Progenitor cell of endocrine pancreas (in vitro differentiated cells): ENCODE results near the gene WIPF2. TPM values are rescaled to one million over a fixed set of nuclear protein-coding genes. Genes with fewer than 3 reads are reported as not detected.
A peak's percentile ranks its signal among the peaks of the same experiment; 100 is the strongest.

Source experiments
- DNase-seq: peaks from one replicate; pipeline ENCODE4 v3.0.0; 2021; ENCODE audit warnings: low spot score; ENCODE audit not compliant: unreplicated experiment
- H3K27ac Mint-ChIP-seq: 2 replicates; pipeline ENCODE4 v1.8.0; 2021; ENCODE audit warnings: mild to moderate bottlenecking, moderate library complexity, mixed read lengths
- H3K27me3 Mint-ChIP-seq: 2 replicates; pipeline ENCODE4 v1.8.0; 2021; ENCODE audit warnings: mixed read lengths
- H3K36me3 Mint-ChIP-seq: 2 replicates; pipeline ENCODE4 v1.8.0; 2022; ENCODE audit warnings: mixed read lengths; ENCODE audit not compliant: insufficient read depth
- H3K4me1 Mint-ChIP-seq: 2 replicates; pipeline ENCODE4 v1.8.0; 2021; ENCODE audit warnings: low read depth, mixed read lengths
- H3K4me3 Mint-ChIP-seq: 2 replicates; pipeline ENCODE4 v1.8.0; 2021; ENCODE audit warnings: low read depth, mild to moderate bottlenecking, moderate library complexity, mixed read lengths
- H3K9me3 Mint-ChIP-seq: 2 replicates; pipeline ENCODE4 v1.8.0; 2021; ENCODE audit warnings: low read depth, mixed read lengths
- CTCF ChIP-seq: fragments of 200-600 bp; sonication (generic); IDR thresholded peaks from one replicate; pipeline ENCODE4 v1.5.0; 2021; ENCODE audit warnings: antibody characterized with exemption, mild to moderate bottlenecking; ENCODE audit not compliant: unreplicated experiment
- total RNA-seq: library from RNA; stranded (reverse); gene quantifications from 2 replicates; pipeline ENCODE4 v1.2.1, GENCODE V29; 2021

Gene WIPF2
- total RNA-seq, 1 donor from 2014 or later: 38.2 TPM

GRCh38 chr17:40311575-40311974, 92.5 kb downstream of the WIPF2 start:
- Mint-ChIP-seq H3K27ac (no peak overlapping the region), H3K9me3 (no peaks in the 10 kb centered on the region), H3K36me3 (no peaks in the 10 kb centered on the region), H3K4me3 (no peak overlapping the region), H3K4me1 (peaks cover 56% of the 10 kb centered on the region), H3K27me3 (no peaks in the 10 kb centered on the region)
- DNase-seq: no peak
- no peak for TF ChIP-seq CTCF

GRCh38 chr17:40312131-40312731, 93.1 kb downstream of the WIPF2 start:
- Mint-ChIP-seq H3K27ac (no peak overlapping the region), H3K27me3 (no peaks in the 10 kb centered on the region), H3K4me3 (no peak overlapping the region), H3K9me3 (no peaks in the 10 kb centered on the region), H3K4me1 (peaks cover 60% of the 10 kb centered on the region), H3K36me3 (no peaks in the 10 kb centered on the region)
- DNase-seq: no peak
- no peak for TF ChIP-seq CTCF

GRCh38 chr17:40312893-40313667, 94.0 kb downstream of the WIPF2 start:
- Mint-ChIP-seq H3K27ac (peak overlapping the region; percentile 76), H3K4me1 (peaks cover 66% of the 10 kb centered on the region), H3K36me3 (no peaks in the 10 kb centered on the region), H3K27me3 (no peaks in the 10 kb centered on the region), H3K4me3 (peak overlapping the region; percentile 49), H3K9me3 (no peaks in the 10 kb centered on the region)
- no peak for DNase-seq
- TF ChIP-seq CTCF: no peak

- TF ChIP-seq CTCF: no peak
- no peaks in the 10 kb centered on the region for H3K9me3 Mint-ChIP-seq
- H3K36me3 Mint-ChIP-seq: no peaks in the 10 kb centered on the region
- peaks cover 70% of the 10 kb centered on the region for H3K4me1 Mint-ChIP-seq
- H3K27me3 Mint-ChIP-seq: no peaks in the 10 kb centered on the region
- DNase-seq: no peak
- peak overlapping the region; percentile 76 for H3K27ac Mint-ChIP-seq
- H3K4me3 Mint-ChIP-seq: peak overlapping the region; percentile 49
These were observed 94.8 kb downstream of the WIPF2 start for GRCh38 chr17:40313668-40314583.

GRCh38 chr17:40314584-40314956, 95.5 kb downstream of the WIPF2 start:
- Mint-ChIP-seq H3K9me3 (no peaks in the 10 kb centered on the region), H3K27ac (no peak overlapping the region), H3K27me3 (no peaks in the 10 kb centered on the region), H3K36me3 (no peaks in the 10 kb centered on the region), H3K4me3 (no peak overlapping the region), H3K4me1 (peaks cover 69% of the 10 kb centered on the region)
- no peak for TF ChIP-seq CTCF
- DNase-seq: no peak
